Dermis microvascular lymphatic vessel endothelial cell (primary cell): ENCODE results near the gene ELF5. TPM values are rescaled to one million over a fixed set of nuclear protein-coding genes. Genes with fewer than 3 reads are reported as not detected.

Source experiments
- DNase-seq, 2 donors: peaks; one replicate each; pipeline versions ENCODE4 v3.0.0 to v3.0.0-alpha.2; 2010; ENCODE audit warnings: low read depth in 2 of 2
- total RNA-seq: library from RNA; depleted of rRNA; stranded (reverse); fragments of >200 nt; gene quantifications from 2 replicates; pipeline ENCODE4 v1.2.1, GENCODE V29; 2014

ELF5 gene
- total RNA-seq, 1 donor from 2014 or later = not detected

DNA sequence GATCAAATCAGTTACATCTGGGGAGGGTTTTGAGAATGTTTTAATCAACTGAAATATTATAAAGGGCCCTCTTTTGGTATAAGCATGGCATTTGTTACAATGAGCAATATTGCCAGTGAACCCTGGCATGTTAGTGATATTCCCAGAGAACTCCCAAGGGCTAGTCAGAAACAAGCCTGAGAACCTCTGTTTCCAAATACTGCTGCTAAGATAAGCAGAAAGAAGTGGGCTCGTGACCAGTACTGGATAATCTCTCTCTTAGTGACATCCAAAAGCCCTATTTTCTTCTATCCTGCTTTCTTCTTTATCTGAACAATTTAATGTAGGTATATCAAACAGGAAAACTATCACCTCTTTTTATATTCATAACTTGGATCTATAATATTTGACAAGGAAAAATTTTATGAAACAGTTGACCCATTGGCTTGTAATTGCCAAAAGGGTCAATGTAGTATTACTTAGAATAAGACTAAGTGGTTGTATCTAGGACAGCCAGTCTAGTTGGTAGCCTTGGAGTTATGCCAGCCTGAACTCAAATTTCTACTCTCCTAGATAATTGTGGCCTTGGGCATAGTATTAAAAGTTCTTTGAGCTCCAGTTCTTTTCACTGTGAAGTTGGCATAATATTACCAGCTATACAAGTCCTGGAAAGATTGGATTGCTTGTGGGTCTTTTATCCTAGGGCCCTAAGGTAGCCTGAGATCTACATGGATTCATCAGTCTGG lies 59.1 kb downstream of the ELF5 start:
- DNase-seq = no peak

DNA sequence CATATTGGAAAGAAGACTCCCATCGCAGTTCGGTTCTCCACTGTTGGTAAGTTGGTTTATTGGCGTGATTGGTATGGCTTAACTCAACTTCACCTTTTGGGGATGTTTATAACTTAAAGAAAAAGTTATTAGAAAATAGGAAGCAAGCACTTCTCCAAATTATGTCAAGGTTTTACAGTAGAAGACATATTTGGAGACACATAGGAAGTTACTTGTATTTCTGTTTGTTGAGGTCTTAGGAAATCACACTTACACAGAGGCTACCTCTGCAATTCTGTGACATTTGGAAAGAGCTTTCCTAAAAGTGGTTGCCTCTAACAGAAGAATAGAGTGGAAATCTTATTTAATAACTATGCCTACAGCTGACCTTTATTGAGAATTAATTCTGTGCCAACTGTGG lies 62.5 kb downstream of the ELF5 start:
- DNase-seq = no peak

DNA sequence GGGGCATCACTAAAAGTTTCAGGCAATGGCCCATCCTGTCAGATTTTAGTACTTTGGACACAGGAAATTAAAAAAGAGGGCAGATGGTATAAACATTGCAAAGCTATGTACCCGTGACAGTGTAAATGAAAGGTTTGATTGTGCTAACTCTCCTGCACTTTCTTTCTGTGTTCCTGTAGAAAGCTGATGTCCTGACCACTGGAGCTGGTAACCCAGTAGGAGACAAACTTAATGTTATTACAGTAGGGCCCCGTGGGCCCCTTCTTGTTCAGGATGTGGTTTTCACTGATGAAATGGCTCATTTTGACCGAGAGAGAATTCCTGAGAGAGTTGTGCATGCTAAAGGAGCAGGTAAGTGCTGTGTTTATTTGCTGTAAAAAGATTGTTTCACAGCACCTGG lies 64.6 kb downstream of the ELF5 start:
- DNase-seq = no peak

- no peak for DNase-seq
Observed at GRCh38 chr11:34448223-34448994, 65.2 kb downstream of the ELF5 start.

DNA sequence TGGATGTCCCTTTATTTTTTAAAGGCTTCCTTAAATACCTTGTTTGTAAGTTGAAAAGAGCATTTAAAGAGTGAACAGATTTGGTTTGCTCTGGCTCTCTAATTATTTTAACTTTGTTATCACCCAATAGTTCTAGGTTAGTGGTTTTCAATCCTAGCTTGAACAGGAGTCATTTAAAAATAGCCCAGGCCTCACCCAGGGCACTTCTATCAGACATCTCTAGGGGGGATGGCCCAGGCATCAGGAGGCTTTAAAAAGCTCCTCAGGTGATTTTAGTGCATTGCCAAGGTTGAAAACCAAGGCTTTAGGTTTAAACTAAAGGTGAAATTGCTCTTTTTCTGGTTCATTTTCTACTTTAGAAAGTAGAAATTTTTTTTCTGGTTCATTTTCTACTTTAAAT lies 66.5 kb downstream of the ELF5 start:
- no peak for DNase-seq

GRCh38 chr11:34446386-34446785 lies 67.2 kb downstream of the ELF5 start:
- DNase-seq = no peak

DNA sequence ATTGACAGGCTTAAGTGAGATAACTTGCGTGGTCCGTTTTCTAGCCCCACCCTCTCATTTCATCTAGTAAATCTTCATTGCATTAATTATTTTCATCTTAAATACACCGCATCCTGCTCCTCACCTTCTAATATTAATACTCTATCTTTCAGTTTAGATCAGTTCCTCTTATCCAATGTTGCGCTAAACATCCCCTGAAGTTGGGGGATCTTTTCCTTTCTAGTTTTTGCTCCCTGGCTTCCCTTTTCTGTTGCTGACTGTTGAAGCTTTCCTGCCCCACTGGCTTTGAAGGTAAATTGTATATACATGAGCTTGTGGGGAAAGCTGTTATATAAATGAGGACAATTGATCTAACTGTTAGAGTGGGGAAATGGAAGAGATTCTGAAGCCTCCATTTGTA lies 67.6 kb downstream of the ELF5 start:
- no peak for DNase-seq

GRCh38 chr11:34444428-34444827 lies 69.2 kb downstream of the ELF5 start:
- DNase-seq = no peak

GRCh38 chr11:34443136-34443535 lies 70.5 kb downstream of the ELF5 start:
- DNase-seq = no peak

DNA sequence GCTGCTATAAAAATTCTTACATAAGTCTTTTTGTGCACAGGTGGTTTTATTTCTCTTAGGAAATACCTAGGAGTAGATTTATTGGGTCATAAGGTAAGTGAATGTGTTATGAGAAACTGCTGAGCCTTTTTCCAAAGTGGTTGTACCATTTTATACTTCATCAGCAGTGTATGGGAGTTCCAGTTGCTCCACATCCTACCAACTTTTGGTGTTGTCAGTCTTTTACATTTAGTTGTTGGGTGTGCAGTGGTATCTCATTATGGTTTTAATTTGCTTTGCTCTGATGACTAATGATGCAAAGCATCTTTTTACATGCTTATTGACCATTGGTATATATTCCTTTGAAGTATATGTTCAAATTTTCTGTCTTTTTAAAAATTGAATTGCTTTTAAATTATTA lies 71.8 kb downstream of the ELF5 start:
- no peak for DNase-seq

GRCh38 chr11:34439610-34440198 lies 73.9 kb downstream of the ELF5 start:
- no peak for DNase-seq

DNA sequence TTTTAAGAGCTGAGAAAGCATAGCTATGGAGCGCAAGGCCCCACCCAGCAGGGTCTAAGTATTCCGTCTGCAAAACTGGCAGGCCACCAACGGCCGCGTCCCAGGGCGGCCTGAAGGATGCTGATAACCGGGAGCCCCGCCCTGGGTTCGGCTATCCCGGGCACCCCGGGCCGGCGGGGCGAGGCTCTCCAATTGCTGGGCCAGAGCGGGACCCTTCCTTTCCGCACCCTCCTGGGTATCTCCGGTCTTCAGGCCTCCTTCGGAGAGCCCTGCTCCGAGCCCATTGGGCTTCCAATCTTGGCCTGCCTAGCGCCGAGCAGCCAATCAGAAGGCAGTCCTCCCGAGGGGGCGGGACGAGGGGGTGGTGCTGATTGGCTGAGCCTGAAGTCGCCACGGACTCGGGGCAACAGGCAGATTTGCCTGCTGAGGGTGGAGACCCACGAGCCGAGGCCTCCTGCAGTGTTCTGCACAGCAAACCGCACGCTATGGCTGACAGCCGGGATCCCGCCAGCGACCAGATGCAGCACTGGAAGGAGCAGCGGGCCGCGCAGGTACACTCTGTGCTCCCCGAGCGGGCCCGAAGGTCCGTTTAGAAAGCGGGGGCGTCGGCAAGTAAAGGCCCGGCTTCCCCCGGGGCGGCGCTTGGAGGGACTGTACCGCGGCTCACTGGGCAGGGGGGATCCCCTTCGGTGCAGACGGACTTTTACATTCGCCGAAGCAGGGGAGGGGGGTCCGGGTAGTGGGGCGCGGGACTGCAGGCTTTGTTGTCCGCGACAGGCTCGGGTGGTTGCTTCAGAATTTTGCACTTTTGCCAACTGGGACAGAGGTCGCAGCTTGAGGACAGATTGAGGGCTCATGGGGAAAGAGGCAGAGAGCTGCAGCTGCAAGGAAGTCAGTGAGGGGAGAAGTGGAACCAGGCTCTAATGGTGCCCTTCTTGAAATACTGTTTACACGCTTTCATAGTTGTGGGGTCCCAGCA lies 74.8 kb downstream of the ELF5 start, which contains the start of gene CAT:
TSS of gene CAT (plus strand) at position 406 of the 979 bp plus-strand sequence. CDS start at position 486, 80 bp downstream.
- peak; percentile 84 to 97 for DNase-seq

- no peak for DNase-seq
Observed at GRCh38 chr11:34437224-34438125, 76.1 kb downstream of the ELF5 start.

- DNase-seq = no peak
Observed at GRCh38 chr11:34433899-34434298, 79.7 kb downstream of the ELF5 start.

- DNase-seq = no peak
Observed at GRCh38 chr11:34432822-34433221, 80.8 kb downstream of the ELF5 start.

- no peak for DNase-seq
Observed at GRCh38 chr11:34431979-34432378, 81.6 kb downstream of the ELF5 start.
